Measurements from ENCODE around the gene NKX2-4. TPM values are rescaled to one million over a fixed set of nuclear protein-coding genes. Genes with fewer than 3 reads are reported as not detected.
"Not testable (repeated sequence)": the region's sequence is repeated elsewhere in the genome, so short reads cannot be mapped to it uniquely, and the experiment has no call there.

NKX2-4 gene
- polyA plus RNA-seq, 1 donor from 2014 or later: not detected

DNA sequence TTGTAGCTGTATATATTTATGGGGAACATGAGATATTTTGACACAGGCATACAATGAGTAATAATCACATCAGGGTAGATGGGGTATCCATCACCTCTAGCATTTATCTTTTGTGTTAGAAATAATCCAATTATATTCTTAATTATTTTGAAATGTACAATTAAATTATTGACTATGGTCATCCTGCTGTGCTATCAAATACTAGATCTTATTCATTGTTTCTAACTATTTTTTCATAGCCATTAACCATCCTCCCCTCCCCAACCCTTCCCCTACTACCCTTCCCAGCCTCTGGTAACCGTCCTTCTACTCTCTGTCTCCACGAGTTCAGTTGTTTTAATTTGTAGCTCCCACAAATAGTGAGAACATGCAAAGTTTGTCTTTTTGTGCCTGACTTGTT is 28.5 kb downstream of the NKX2-4 start:
- Histone ChIP-seq H3K4me3 (ENCODE audit: low read length) (no peak overlapping the region), H3K79me2 (replicated peaks; ENCODE audit: insufficient read depth, low read length) (peaks cover 2% of the 10 kb centered on the region), H3K27ac (ENCODE audit: low read length) (no peak overlapping the region), H3K9me3 (ENCODE audit: low read length) (no peaks in the 10 kb centered on the region), H3K27me3 (ENCODE audit: insufficient read depth, low read depth, low read length) (no peaks in the 10 kb centered on the region), H3K9me2 (ENCODE audit: insufficient read depth, low read length) (no peaks in the 10 kb centered on the region), H3F3A (ENCODE audit: insufficient read depth, low read length, poor library complexity, severe bottlenecking) (no peaks in the 10 kb centered on the region), H2AFZ (ENCODE audit: low read depth, low read length) (no peak overlapping the region), H3K9ac (ENCODE audit: low read length) (no peak overlapping the region), H4K20me1 (ENCODE audit: insufficient read depth) (no peaks in the 10 kb centered on the region), H3K4me2 (ENCODE audit: low read length) (no peak overlapping the region), H3K36me3 (ENCODE audit: insufficient read depth, low read length) (peaks cover 15% of the 10 kb centered on the region)
- no peak for TF ChIP-seq EP300 (conservative IDR thresholded peaks at IDR 0.05; ENCODE audit: poor library complexity, severe bottlenecking)
- TF ChIP-seq SMC3 (conservative IDR thresholded peaks at IDR 0.05; ENCODE audit: poor library complexity): no peak
- TF ChIP-seq, protein P1, sequence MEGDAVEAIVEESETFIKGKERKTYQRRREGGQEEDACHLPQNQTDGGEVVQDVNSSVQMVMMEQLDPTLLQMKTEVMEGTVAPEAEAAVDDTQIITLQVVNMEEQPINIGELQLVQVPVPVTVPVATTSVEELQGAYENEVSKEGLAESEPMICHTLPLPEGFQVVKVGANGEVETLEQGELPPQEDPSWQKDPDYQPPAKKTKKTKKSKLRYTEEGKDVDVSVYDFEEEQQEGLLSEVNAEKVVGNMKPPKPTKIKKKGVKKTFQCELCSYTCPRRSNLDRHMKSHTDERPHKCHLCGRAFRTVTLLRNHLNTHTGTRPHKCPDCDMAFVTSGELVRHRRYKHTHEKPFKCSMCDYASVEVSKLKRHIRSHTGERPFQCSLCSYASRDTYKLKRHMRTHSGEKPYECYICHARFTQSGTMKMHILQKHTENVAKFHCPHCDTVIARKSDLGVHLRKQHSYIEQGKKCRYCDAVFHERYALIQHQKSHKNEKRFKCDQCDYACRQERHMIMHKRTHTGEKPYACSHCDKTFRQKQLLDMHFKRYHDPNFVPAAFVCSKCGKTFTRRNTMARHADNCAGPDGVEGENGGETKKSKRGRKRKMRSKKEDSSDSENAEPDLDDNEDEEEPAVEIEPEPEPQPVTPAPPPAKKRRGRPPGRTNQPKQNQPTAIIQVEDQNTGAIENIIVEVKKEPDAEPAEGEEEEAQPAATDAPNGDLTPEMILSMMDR (IDR thresholded peaks at IDR 0.05; ENCODE audit: poor library complexity, severe bottlenecking): no peak

DNA sequence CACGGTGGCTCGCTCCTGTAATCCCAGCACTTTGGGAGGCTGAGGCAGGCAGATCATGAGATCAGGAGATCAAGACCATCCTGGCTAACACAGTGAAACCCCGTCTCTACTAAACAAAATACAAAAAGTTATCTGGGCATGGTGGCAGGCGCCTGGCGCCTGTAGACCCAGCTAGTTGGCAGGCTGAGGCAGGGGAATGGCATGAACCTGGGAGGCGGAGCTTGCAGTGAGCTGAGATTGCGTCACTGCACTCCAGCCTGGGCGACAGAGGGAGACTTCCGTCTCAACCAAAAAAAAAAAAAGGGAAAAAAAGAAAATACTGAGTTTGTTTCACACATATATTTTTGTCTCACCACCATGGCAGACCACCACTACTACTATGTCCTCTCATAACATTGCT is 31.1 kb downstream of the NKX2-4 start:
- H2AFZ ChIP-seq (ENCODE audit: low read depth, low read length); H3K27ac ChIP-seq (ENCODE audit: low read length); H3K27me3 ChIP-seq (ENCODE audit: insufficient read depth, low read depth, low read length); H3K9me2 ChIP-seq (ENCODE audit: insufficient read depth, low read length); H3K9ac ChIP-seq (ENCODE audit: low read length); H3F3A ChIP-seq (ENCODE audit: insufficient read depth, low read length, poor library complexity, severe bottlenecking); H3K4me2 ChIP-seq (ENCODE audit: low read length); H3K9me3 ChIP-seq (ENCODE audit: low read length); H3K4me3 ChIP-seq (ENCODE audit: low read length); H3K79me2 ChIP-seq (replicated peaks; ENCODE audit: insufficient read depth, low read length); H4K20me1 ChIP-seq (ENCODE audit: insufficient read depth): not testable (repeated sequence)
- peaks cover 19% of the 10 kb centered on the region for H3K36me3 ChIP-seq (ENCODE audit: insufficient read depth, low read length)

DNA sequence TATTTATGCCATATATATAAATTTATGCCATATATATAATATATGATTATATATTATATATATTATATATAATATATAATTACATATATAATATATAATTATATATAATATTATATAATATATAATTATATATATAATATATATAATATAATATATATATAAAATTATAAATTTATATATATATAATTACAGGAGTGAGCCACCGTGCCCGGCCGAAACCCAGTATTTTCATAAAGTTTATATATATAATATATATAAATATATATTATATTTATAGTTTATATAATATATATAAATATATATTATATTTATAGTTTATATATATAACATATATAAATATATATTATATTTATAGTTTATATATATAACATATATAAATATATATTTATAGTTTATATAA is 31.6 kb downstream of the NKX2-4 start:
- TF ChIP-seq RAD21 (conservative IDR thresholded peaks at IDR 0.05): no peak
- no peak for TF ChIP-seq MXI1 (conservative IDR thresholded peaks at IDR 0.05; ENCODE audit: poor library complexity, severe bottlenecking)
- TF ChIP-seq EP300 (conservative IDR thresholded peaks at IDR 0.05; ENCODE audit: poor library complexity, severe bottlenecking): no peak
- no peak for TF ChIP-seq TAF1 (IDR thresholded peaks at IDR 0.05; ENCODE audit: low read depth)
- no peak for TF ChIP-seq SMC3 (conservative IDR thresholded peaks at IDR 0.05; ENCODE audit: poor library complexity)
- Histone ChIP-seq H3K79me2 (replicated peaks; ENCODE audit: insufficient read depth, low read length) (peaks cover 2% of the 10 kb centered on the region), H3K9ac (ENCODE audit: low read length) (no peak overlapping the region), H3F3A (ENCODE audit: insufficient read depth, low read length, poor library complexity, severe bottlenecking) (no peaks in the 10 kb centered on the region), H3K4me3 (ENCODE audit: low read length) (no peak overlapping the region), H2AFZ (ENCODE audit: low read depth, low read length) (no peak overlapping the region), H4K20me1 (ENCODE audit: insufficient read depth) (no peaks in the 10 kb centered on the region), H3K4me2 (ENCODE audit: low read length) (no peak overlapping the region), H3K9me2 (ENCODE audit: insufficient read depth, low read length) (no peaks in the 10 kb centered on the region), H3K9me3 (ENCODE audit: low read length) (no peaks in the 10 kb centered on the region), H3K27ac (ENCODE audit: low read length) (no peak overlapping the region), H3K36me3 (ENCODE audit: insufficient read depth, low read length) (peaks cover 21% of the 10 kb centered on the region), H3K27me3 (ENCODE audit: insufficient read depth, low read depth, low read length) (no peaks in the 10 kb centered on the region)

DNA sequence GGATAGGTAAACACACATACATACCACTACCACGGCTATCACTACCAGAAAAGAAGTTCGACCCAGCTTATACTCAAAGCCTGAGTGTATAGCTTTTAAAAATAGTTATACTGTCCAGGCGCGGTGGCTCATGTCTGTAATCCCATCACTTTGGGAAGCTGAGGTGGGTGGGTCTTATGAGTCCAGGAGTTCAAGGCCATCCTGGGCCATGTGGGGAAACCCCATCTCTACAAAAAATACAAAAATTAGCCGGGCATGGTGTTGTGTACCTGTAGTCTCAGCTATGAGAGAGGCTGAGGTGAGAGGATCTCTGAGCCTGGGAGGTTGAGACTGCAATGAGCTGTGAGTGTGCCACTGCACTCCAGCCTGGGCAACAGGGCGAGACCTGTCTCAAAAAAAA is 32.9 kb downstream of the NKX2-4 start:
- TF ChIP-seq TAF1 (IDR thresholded peaks at IDR 0.05; ENCODE audit: low read depth) (no peak), MXI1 (conservative IDR thresholded peaks at IDR 0.05; ENCODE audit: poor library complexity, severe bottlenecking) (no peak), EZH2 (IDR thresholded peaks at IDR 0.05; ENCODE audit: borderline replicate concordance, insufficient read depth, low read length, poor library complexity, severe bottlenecking) (no peak), SMC3 (conservative IDR thresholded peaks at IDR 0.05; ENCODE audit: poor library complexity) (no peak), RAD21 (conservative IDR thresholded peaks at IDR 0.05) (no peak), EP300 (conservative IDR thresholded peaks at IDR 0.05; ENCODE audit: poor library complexity, severe bottlenecking) (no peak), POLR2AphosphoS5 (IDR thresholded peaks at IDR 0.05) (no peak)
- TF ChIP-seq, protein P1 (IDR thresholded peaks at IDR 0.05; ENCODE audit: poor library complexity, severe bottlenecking): no peak
- TF ChIP-seq, protein P2, sequence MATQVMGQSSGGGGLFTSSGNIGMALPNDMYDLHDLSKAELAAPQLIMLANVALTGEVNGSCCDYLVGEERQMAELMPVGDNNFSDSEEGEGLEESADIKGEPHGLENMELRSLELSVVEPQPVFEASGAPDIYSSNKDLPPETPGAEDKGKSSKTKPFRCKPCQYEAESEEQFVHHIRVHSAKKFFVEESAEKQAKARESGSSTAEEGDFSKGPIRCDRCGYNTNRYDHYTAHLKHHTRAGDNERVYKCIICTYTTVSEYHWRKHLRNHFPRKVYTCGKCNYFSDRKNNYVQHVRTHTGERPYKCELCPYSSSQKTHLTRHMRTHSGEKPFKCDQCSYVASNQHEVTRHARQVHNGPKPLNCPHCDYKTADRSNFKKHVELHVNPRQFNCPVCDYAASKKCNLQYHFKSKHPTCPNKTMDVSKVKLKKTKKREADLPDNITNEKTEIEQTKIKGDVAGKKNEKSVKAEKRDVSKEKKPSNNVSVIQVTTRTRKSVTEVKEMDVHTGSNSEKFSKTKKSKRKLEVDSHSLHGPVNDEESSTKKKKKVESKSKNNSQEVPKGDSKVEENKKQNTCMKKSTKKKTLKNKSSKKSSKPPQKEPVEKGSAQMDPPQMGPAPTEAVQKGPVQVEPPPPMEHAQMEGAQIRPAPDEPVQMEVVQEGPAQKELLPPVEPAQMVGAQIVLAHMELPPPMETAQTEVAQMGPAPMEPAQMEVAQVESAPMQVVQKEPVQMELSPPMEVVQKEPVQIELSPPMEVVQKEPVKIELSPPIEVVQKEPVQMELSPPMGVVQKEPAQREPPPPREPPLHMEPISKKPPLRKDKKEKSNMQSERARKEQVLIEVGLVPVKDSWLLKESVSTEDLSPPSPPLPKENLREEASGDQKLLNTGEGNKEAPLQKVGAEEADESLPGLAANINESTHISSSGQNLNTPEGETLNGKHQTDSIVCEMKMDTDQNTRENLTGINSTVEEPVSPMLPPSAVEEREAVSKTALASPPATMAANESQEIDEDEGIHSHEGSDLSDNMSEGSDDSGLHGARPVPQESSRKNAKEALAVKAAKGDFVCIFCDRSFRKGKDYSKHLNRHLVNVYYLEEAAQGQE (IDR thresholded peaks at IDR 0.05; ENCODE audit: borderline replicate concordance): no peak
- no peaks in the 10 kb centered on the region for H3K27me3 ChIP-seq (ENCODE audit: insufficient read depth, low read depth, low read length)
- H3K4me2 ChIP-seq (ENCODE audit: low read length): no peak overlapping the region
- H2AFZ ChIP-seq (ENCODE audit: low read depth, low read length): no peak overlapping the region
- H3K9ac ChIP-seq (ENCODE audit: low read length): no peak overlapping the region
- no peaks in the 10 kb centered on the region for H3K79me2 ChIP-seq (replicated peaks; ENCODE audit: insufficient read depth, low read length)
- peaks cover 26% of the 10 kb centered on the region for H3K36me3 ChIP-seq (ENCODE audit: insufficient read depth, low read length)
- no peaks in the 10 kb centered on the region for H4K20me1 ChIP-seq (ENCODE audit: insufficient read depth)
- no peak overlapping the region for H3K4me3 ChIP-seq (ENCODE audit: low read length)
- no peaks in the 10 kb centered on the region for H3K9me3 ChIP-seq (ENCODE audit: low read length)
- H3K9me2 ChIP-seq (ENCODE audit: insufficient read depth, low read length): no peaks in the 10 kb centered on the region
- no peak overlapping the region for H3K27ac ChIP-seq (ENCODE audit: low read length)
- H3F3A ChIP-seq (ENCODE audit: insufficient read depth, low read length, poor library complexity, severe bottlenecking): no peaks in the 10 kb centered on the region
